Stimulated activated naive CD8-positive, alpha-beta T cell treated with anti-CD3 and anti-CD28 coated beads, Interleukin-15, amount 100 ng/mL, for 72 hours (primary cell): Measurements from ENCODE around the gene NKX1-1.

Experiments
- ATAC-seq: fragments of 150-1000 bp; cut with Tn5 transposase; 2 replicates; pipeline ENCODE4 v1.10.0; 2021; ENCODE audit warnings: mild to moderate bottlenecking, moderate library complexity
- DNase-seq, 2 donors: peaks; one replicate each; pipeline ENCODE4 v3.0.0; 2021 to 2022
- H3K27ac Mint-ChIP-seq, 2 donors: one replicate each; pipeline ENCODE4 v1.8.0; 2022; ENCODE audit warnings: mild to moderate bottlenecking in 2 of 2, mixed read lengths in 2 of 2, moderate library complexity in 2 of 2
- H3K27me3 Mint-ChIP-seq: one replicate; pipeline ENCODE4 v1.8.0; 2022; ENCODE audit warnings: mixed read lengths
- H3K4me1 Mint-ChIP-seq: one replicate; pipeline ENCODE4 v1.8.0; 2022; ENCODE audit warnings: mild to moderate bottlenecking, mixed read lengths
- H3K4me3 Mint-ChIP-seq, 2 donors: one replicate each; pipeline ENCODE4 v1.8.0; 2022; ENCODE audit warnings: mild to moderate bottlenecking in 2 of 2, mixed read lengths in 2 of 2, moderate library complexity in 1 of 2
- H3K9me3 Mint-ChIP-seq, 2 donors: one replicate each; pipeline ENCODE4 v1.8.0; 2022; ENCODE audit warnings: mixed read lengths in 2 of 2

Gene NKX1-1

DNA sequence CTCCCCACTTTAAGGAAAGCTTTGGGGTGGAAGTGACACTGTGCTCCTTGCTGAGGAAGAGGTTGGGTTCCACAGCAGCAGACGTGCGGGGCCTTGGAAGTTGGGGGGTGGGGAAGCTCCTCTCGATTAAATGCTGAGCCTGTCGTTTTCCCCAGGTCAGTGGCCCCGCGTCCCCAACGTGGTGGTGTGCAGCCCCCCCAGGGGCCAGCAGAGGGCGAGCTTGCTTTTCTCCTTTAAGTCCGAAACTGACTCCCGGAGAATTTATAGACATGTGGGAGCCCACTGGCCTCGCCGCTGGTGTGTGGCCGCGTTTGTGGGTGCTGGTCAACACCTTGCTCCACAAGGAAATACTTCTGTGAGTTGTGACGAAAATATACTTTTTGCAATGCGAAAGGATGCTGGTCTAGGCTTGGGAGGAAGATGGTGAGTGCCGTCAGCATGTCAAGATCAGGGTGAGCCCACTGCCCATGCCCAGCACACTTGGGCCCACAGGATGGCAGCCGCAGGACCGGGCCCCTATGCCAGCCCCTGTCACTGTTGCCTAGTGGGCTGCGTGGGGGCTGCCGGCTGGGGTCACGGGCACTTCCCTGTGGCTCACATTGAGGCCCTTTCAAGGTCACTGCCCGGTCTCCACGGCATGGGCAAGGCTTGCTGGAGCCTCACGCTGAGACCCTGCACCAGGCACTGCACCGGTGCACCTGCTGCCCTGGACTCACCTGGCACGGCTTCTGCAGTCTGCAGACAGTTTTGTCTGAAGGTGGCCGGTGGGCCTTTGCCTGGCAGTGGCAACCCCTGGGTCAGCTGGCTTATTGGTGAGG lies 49.9 kb downstream of the NKX1-1 start:
- DNase-seq (peak; percentile 25 to 39), ATAC-seq (no peak)
- Mint-ChIP-seq H3K27me3 (no peaks in the 10 kb centered on the region), H3K27ac (no peak overlapping the region), H3K9me3 (no peaks in the 10 kb centered on the region), H3K4me3 (no peak overlapping the region), H3K4me1 (peaks cover 8% of the 10 kb centered on the region)

DNA sequence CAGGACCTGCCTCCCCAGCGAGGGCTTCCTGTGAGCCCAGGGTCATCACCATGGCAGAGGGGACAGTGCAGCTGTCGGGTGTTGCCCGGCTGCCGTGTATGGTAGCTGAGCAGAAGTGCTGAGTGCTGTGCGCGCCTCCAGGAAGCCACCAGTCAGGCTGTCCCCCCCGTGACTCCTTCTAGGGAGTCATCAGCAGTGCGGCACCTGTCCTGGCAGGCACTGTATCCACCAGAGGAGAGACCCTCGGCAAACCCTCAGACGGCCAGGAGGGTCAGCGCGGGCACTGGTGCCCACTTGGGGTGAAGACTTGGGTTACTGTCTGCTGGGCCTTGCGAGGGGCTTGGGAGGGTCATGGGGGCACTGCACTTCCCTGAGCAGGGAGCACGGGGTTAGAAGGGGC lies 50.9 kb downstream of the NKX1-1 start:
- ATAC-seq (no peak), DNase-seq (no peak)
- no peaks in the 10 kb centered on the region for H3K27me3 Mint-ChIP-seq
- no peaks in the 10 kb centered on the region for H3K9me3 Mint-ChIP-seq
- H3K27ac Mint-ChIP-seq, result no peak overlapping the region
- no peak overlapping the region for H3K4me3 Mint-ChIP-seq
- H3K4me1 Mint-ChIP-seq, result peaks cover 12% of the 10 kb centered on the region

DNA sequence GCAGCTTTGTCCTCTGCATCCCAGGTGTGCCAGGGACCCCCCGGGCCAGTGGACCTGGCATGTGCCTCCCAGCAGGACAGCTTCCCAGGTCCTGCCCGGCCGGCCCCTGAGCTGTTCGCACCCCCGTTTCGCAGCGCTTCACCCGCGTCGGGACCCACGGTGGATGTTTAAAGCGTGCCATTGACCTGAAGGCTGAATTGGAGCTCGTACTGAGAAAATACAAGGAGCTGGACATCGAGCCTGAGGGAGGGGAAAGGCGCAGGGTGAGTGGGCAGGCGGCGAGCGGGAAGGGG lies 51.3 kb downstream of the NKX1-1 start:
- no peak for ATAC-seq
- H3K4me1 Mint-ChIP-seq, result peaks cover 16% of the 10 kb centered on the region
- no peak overlapping the region for H3K27ac Mint-ChIP-seq
- no peak for DNase-seq
- no peaks in the 10 kb centered on the region for H3K27me3 Mint-ChIP-seq
- no peak overlapping the region for H3K4me3 Mint-ChIP-seq
- H3K9me3 Mint-ChIP-seq, result no peaks in the 10 kb centered on the region

DNA sequence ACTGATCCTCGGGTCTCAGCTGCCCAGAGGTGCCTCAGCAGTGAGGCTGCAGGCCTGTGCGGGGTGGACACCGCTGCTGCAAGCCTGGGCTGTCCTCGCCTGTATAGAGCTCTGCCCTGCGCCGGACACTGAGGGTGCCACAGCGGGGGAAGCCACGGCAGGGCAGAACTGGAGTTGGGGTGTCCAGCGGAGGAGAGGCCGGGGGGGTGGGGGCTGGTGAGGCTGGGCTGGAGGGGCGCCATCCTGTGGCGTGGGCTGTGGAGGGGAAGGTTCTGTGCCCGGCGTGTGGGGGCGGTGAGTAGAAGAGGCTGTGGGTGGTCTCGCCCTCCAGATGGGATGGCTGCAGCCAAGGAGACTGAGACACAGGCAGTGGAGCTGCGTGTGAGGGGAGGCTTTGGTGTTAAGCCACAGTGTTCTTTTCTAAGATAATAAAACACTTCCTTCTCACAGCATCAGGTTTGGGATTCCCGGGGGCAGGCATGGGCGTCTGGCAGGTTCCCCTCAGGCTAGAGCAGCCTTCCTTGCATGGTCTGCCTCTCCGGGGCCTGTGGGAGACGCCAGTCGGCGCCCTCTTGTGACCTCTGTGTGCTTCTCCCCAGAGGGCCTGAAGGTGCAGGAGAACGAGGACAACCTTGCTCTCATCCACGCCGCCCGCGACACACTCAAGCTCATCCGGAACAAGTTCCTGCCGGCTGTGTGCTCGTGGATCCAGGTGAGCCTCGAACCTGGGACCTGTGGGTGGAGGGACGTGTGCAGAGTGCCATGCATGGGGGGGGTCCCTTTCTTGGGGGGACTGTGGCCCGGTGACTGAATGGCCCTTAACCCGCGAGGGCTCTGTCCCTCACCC lies 51.9 kb downstream of the NKX1-1 start:
- Mint-ChIP-seq H3K4me1 (peaks cover 22% of the 10 kb centered on the region), H3K4me3 (no peak overlapping the region), H3K27ac (no peak overlapping the region), H3K9me3 (no peaks in the 10 kb centered on the region), H3K27me3 (no peaks in the 10 kb centered on the region)
- DNase-seq (no peak), ATAC-seq (no peak)

DNA sequence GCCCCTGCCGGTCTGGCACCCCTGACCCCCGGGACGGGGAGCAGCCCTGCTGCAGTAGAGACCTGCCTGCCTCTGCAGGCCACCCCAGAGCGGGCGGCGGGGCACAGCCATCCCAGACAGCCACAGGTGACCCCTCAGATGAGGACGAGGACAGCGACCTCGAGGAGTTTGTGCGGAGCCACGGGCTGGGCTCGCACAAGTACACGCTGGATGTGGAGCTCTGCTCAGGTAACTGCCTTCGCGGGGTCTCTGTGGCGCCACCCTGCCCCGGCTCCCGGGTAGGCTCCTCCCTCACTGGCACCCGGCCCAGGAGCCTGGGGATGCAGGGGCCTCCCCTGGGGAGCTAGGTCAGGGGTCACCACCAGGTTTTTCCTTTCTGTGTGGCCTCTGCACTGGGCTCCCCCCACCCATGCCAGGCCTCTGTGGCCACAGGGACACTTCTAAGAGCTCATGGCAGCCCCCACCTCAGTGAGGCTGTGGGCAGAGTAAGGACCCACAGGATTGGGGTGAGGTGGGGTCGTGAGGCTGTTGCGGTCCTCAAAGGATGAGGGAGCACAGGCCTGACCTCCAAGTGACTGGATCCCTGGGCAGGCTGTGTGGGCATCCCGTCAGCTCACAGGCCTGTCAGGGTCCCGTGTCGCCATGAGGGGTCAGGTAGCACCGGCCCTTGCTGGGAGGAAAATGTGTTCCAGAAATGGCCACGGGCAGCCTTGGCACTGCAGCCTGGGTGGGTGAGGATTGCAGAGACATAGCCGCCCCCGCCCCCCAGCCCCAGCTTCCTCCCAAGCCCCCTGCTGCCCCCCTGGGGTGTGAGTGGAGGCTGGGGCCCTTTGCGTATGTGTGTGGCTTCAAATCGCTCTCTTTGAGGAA lies 52.8 kb downstream of the NKX1-1 start:
- ATAC-seq (no peak), DNase-seq (no peak)
- H3K27ac Mint-ChIP-seq, result no peak overlapping the region
- H3K4me3 Mint-ChIP-seq, result no peak overlapping the region
- peaks cover 31% of the 10 kb centered on the region for H3K4me1 Mint-ChIP-seq
- H3K27me3 Mint-ChIP-seq, result no peaks in the 10 kb centered on the region
- no peaks in the 10 kb centered on the region for H3K9me3 Mint-ChIP-seq
